Astrocyte (in vitro differentiated cells and primary cell): ENCODE measurements around the gene SRPK3. TPM values are rescaled to one million over a fixed set of nuclear protein-coding genes. Genes with fewer than 3 reads are reported as not detected.

Source experiments
- DNase-seq: peaks from one replicate; pipeline ENCODE4 v3.0.0-alpha.2; 2010; ENCODE audit warnings: low read depth
- FAIRE-seq: peaks from 2 replicates; lab custom pipeline; 2011; peaks lifted over from hg19 to GRCh38; lab: Jason Lieb, UNC
- H2AFZ ChIP-seq: 2 replicates; pipeline ENCODE4 v1.6.0; 2012; ENCODE audit warnings: low read depth, low read length, inconsistent platforms
- H3K27ac ChIP-seq: 2 replicates; pipeline ENCODE4 v1.5.1; 2011; ENCODE audit warnings: low read depth, low read length, inconsistent platforms
- H3K27me3 ChIP-seq: 2 replicates; pipeline ENCODE4 v1.6.0; 2011; ENCODE audit warnings: low read length, inconsistent platforms; ENCODE audit not compliant: insufficient read depth
- H3K36me3 ChIP-seq: 2 replicates; pipeline ENCODE4 v1.5.1; 2011; ENCODE audit warnings: low read length, inconsistent platforms; ENCODE audit not compliant: insufficient read depth
- H3K4me1 ChIP-seq: 2 replicates; pipeline ENCODE4 v1.5.1; 2011; ENCODE audit warnings: low read length, inconsistent platforms; ENCODE audit not compliant: insufficient read depth
- H3K4me2 ChIP-seq: 2 replicates; pipeline ENCODE4 v1.6.0; 2012; ENCODE audit warnings: low read length, inconsistent platforms
- H3K4me3 ChIP-seq: 2 replicates; pipeline ENCODE4 v1.5.1; 2011; ENCODE audit warnings: low read depth, mild to moderate bottlenecking, low read length, inconsistent platforms; ENCODE audit not compliant: insufficient read depth
- H3K79me2 ChIP-seq: 2 replicates; pipeline ENCODE4 v1.6.0; 2012; ENCODE audit warnings: mild to moderate bottlenecking, low read length, inconsistent platforms; ENCODE audit not compliant: insufficient read depth
- H3K9ac ChIP-seq: 2 replicates; pipeline ENCODE4 v1.6.0; 2012; ENCODE audit warnings: mild to moderate bottlenecking, low read length, inconsistent platforms
- H3K9me3 ChIP-seq: 2 replicates; pipeline ENCODE4 v1.5.1; 2012; ENCODE audit warnings: low read depth, mild to moderate bottlenecking, low read length, inconsistent platforms; ENCODE audit not compliant: insufficient read depth
- H4K20me1 ChIP-seq: 2 replicates; pipeline ENCODE4 v1.6.0; 2012; ENCODE audit warnings: low read length, inconsistent platforms; ENCODE audit not compliant: insufficient read depth
- H3K27ac Mint-ChIP-seq: one replicate; pipeline ENCODE4 v1.8.0; 2021; ENCODE audit warnings: mild to moderate bottlenecking, mixed read lengths; ENCODE audit not compliant: unreplicated experiment
- H3K27me3 Mint-ChIP-seq: one replicate; pipeline ENCODE4 v1.8.0; 2021; ENCODE audit warnings: low read depth, mixed read lengths; ENCODE audit not compliant: unreplicated experiment
- H3K36me3 Mint-ChIP-seq: one replicate; pipeline ENCODE4 v1.8.0; 2021; ENCODE audit warnings: low read depth, mixed read lengths; ENCODE audit not compliant: unreplicated experiment
- H3K4me1 Mint-ChIP-seq: one replicate; pipeline ENCODE4 v1.8.0; 2021; ENCODE audit warnings: low read depth, mixed read lengths; ENCODE audit not compliant: unreplicated experiment
- H3K4me3 Mint-ChIP-seq: one replicate; pipeline ENCODE4 v1.8.0; 2021; ENCODE audit warnings: mild to moderate bottlenecking, moderate library complexity, mixed read lengths; ENCODE audit not compliant: unreplicated experiment
- H3K9me3 Mint-ChIP-seq: one replicate; pipeline ENCODE4 v1.8.0; 2021; ENCODE audit warnings: mild to moderate bottlenecking, mixed read lengths; ENCODE audit not compliant: unreplicated experiment
- EZH2 ChIP-seq: IDR thresholded peaks from 2 replicates; pipeline ENCODE4 v1.6.1; 2012; ENCODE audit warnings: mild to moderate bottlenecking, low read length, inconsistent platforms; ENCODE audit not compliant: insufficient read depth
- total RNA-seq: library from RNA; stranded (reverse); gene quantifications from 2 replicates; pipeline ENCODE4 v1.2.1, GENCODE V29; 2021
- TF ChIP-seq, protein P1 (sequence below): IDR thresholded peaks from 2 replicates; pipeline ENCODE4 v1.5.1; 2011; ENCODE audit warnings: low read depth, mild to moderate bottlenecking, inconsistent platforms, low read length, moderate library complexity; ENCODE audit not compliant: insufficient read depth

The SRPK3 gene
- total RNA-seq, 1 donor from 2014 or later = not detected

DNA sequence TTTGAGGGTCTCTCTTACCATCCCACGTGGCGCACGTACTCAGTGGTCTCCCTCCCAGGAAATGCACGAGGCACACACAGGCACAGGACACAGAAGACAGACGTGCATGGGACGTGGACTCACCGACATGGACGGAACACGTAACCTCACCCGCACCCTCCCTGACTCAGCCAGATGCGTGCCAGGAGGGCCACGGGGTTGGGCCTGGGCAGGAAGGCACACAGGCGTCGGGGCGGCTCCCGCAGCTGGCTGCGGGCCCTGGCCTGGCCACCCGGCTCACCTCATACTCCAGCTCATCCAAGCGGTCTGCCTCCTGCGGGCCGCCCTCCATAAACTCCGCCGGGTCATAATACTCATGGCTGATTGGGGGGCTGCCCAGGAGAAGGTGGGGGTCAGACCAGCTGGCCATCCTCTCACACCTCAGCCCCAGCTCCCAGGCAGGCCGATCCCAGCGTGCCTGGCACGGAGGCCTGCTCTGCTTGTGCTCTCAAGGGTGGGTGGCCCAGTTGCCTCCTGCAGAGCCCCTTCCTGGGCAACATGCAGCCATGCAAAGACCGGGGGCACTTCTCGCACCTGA lies 26.2 kb downstream of the SRPK3 start:
- Histone ChIP-seq H3K9ac (no peak overlapping the region), H3K79me2 (no peaks in the 10 kb centered on the region), H2AFZ (no peak overlapping the region), H3K36me3 (no peaks in the 10 kb centered on the region), H3K4me3 (no peak overlapping the region), H3K27ac (no peak overlapping the region), H3K9me3 (no peaks in the 10 kb centered on the region), H3K4me2 (no peak overlapping the region), H4K20me1 (no peaks in the 10 kb centered on the region), H3K27me3 (no peaks in the 10 kb centered on the region), H3K4me1 (no peaks in the 10 kb centered on the region)
- Mint-ChIP-seq H3K27ac (no peak overlapping the region), H3K4me3 (no peak overlapping the region), H3K27me3 (peaks cover 2% of the 10 kb centered on the region), H3K36me3 (peaks cover 3% of the 10 kb centered on the region), H3K9me3 (no peaks in the 10 kb centered on the region), H3K4me1 (no peaks in the 10 kb centered on the region)
- TF ChIP-seq, protein P1, sequence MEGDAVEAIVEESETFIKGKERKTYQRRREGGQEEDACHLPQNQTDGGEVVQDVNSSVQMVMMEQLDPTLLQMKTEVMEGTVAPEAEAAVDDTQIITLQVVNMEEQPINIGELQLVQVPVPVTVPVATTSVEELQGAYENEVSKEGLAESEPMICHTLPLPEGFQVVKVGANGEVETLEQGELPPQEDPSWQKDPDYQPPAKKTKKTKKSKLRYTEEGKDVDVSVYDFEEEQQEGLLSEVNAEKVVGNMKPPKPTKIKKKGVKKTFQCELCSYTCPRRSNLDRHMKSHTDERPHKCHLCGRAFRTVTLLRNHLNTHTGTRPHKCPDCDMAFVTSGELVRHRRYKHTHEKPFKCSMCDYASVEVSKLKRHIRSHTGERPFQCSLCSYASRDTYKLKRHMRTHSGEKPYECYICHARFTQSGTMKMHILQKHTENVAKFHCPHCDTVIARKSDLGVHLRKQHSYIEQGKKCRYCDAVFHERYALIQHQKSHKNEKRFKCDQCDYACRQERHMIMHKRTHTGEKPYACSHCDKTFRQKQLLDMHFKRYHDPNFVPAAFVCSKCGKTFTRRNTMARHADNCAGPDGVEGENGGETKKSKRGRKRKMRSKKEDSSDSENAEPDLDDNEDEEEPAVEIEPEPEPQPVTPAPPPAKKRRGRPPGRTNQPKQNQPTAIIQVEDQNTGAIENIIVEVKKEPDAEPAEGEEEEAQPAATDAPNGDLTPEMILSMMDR = no peak
- TF ChIP-seq EZH2 = no peak
- FAIRE-seq (no peak), DNase-seq (no peak)

DNA sequence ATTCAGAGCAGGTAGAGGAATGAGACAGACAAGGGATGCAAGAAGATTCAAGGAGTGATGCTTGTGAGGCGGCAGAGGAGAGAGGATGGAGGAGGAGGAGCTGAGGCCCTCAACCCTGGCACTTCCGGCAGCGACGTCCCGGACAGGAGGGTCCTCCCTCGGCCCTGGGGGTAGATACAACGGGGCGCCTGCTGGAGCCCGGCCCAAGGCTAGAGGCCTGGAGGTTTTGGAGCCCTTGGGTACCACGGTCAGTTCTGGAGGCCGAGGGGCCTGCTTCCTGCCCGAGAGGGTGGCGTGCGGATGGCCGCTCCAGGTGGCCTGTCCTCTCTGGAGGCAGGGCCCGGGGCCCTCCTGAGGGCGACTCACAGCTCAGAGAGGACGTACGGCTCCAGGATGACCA lies 27.1 kb downstream of the SRPK3 start:
- H3K9me3 ChIP-seq = no peaks in the 10 kb centered on the region
- no peak overlapping the region for H3K4me3 ChIP-seq
- no peaks in the 10 kb centered on the region for H3K4me1 ChIP-seq
- H3K4me2 ChIP-seq = no peak overlapping the region
- H3K36me3 ChIP-seq = no peaks in the 10 kb centered on the region
- Mint-ChIP-seq H3K27ac (no peak overlapping the region), H3K36me3 (peaks cover 3% of the 10 kb centered on the region), H3K27me3 (peaks cover 3% of the 10 kb centered on the region), H3K4me1 (no peaks in the 10 kb centered on the region), H3K4me3 (no peak overlapping the region), H3K9me3 (no peaks in the 10 kb centered on the region)
- no peaks in the 10 kb centered on the region for H4K20me1 ChIP-seq
- H3K27me3 ChIP-seq = no peaks in the 10 kb centered on the region
- H3K27ac ChIP-seq = no peak overlapping the region
- TF ChIP-seq, protein P1 = no peak
- no peak for TF ChIP-seq EZH2
- H2AFZ ChIP-seq = no peak overlapping the region
- no peaks in the 10 kb centered on the region for H3K79me2 ChIP-seq
- no peak for FAIRE-seq
- no peak overlapping the region for H3K9ac ChIP-seq
- no peak for DNase-seq

DNA sequence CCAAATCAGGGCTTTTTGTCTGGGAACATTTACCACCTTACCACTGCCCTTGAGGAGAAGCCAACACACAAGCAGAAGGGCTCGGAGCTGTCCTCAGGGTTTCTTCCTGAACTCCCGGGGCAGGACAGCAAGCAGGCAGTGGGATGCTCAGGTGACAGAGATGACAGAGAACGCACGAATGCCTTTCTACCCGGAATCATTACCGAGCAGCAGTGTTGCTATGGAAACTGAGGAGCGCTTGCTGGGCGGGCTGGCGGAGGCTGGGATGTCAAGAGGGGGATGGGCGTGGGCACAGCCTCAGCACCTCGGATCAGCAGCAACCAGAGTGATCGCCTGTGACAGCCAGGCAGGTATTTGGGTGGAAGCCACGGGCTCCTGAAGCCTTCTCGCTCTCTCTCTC lies 31.4 kb downstream of the SRPK3 start:
- no peaks in the 10 kb centered on the region for H3K4me1 Mint-ChIP-seq
- H3K36me3 Mint-ChIP-seq = peaks cover 6% of the 10 kb centered on the region

More for the DNA sequence above, 31.4 kb downstream of the SRPK3 start:
- H3K4me2 ChIP-seq = no peak overlapping the region
- Mint-ChIP-seq H3K27me3 (peaks cover 4% of the 10 kb centered on the region), H3K9me3 (no peaks in the 10 kb centered on the region), H3K27ac (no peak overlapping the region), H3K4me3 (no peak overlapping the region)
- no peak for DNase-seq
- no peaks in the 10 kb centered on the region for H3K27me3 ChIP-seq
- H3K4me1 ChIP-seq = no peaks in the 10 kb centered on the region
- no peaks in the 10 kb centered on the region for H4K20me1 ChIP-seq
- no peaks in the 10 kb centered on the region for H3K9me3 ChIP-seq
- TF ChIP-seq EZH2 = no peak
- TF ChIP-seq, protein P1 = no peak
- FAIRE-seq = no peak
- no peak overlapping the region for H2AFZ ChIP-seq
- H3K79me2 ChIP-seq = no peaks in the 10 kb centered on the region
- H3K27ac ChIP-seq = no peak overlapping the region
- H3K36me3 ChIP-seq = no peaks in the 10 kb centered on the region
- H3K9ac ChIP-seq = no peak overlapping the region
- no peak overlapping the region for H3K4me3 ChIP-seq
